HepG2 (cell line): ENCODE results near the gene TNN. TPM values are rescaled to one million over a fixed set of nuclear protein-coding genes. Genes with fewer than 3 reads are reported as not detected.

ENCODE experiments used
- ATAC-seq: fragments of 200-7000 bp; cut with Tn5 transposase; 3 replicates; pipeline ENCODE4 v1.9.1; 2020; ENCODE audit warnings: mild to moderate bottlenecking, moderate library complexity
- BruUV-seq: library from RNA; stranded (reverse); fragments of 400-500 nt; replicated peaks from 2 replicates; lab custom pipeline; 2021; lab: Mats Ljungman, UMichigan
- CTCF ChIA-PET: fragments of 300-600 bp; formaldehyde crosslinking; extraction: SDS; loops from one replicate; lab custom pipeline; 2021; ENCODE audit warnings: low total read pairs, inconsistent platforms, low intra/inter-chr PET ratio; lab: Yijun Ruan, JAX
- POLR2A ChIA-PET: fragments of 350-600 bp; sonication (Branson Sonifier 250); formaldehyde crosslinking; loops from one replicate; lab custom pipeline; 2020; ENCODE audit warnings: antibody characterized with exemption, inconsistent platforms; lab: Yijun Ruan, JAX
- DNase-seq: peaks from one replicate; pipeline ENCODE4 v3.0.0-alpha.2; 2015; ENCODE audit warnings: low spot score
- FAIRE-seq: peaks from 3 replicates; lab custom pipeline; 2011; peaks lifted over from hg19 to GRCh38; lab: Jason Lieb, UNC
- H2AFZ ChIP-seq: one replicate; pipeline ENCODE4 v1.6.1; 2011; ENCODE audit warnings: low read length, inconsistent platforms
- H3K27ac ChIP-seq: fragments of 300-600 bp; 3 replicates; pipeline ENCODE4 v1.8.0; 2011; ENCODE audit warnings: mixed run types, mild to moderate bottlenecking, mixed read lengths, low read length, inconsistent platforms; ENCODE audit not compliant: insufficient read depth; ENCODE audit errors: extremely low read length
- H3K27me3 ChIP-seq, 2 experiments: fragments of 200-600 bp in 1 of 2; 2 replicates in 1 of 2; 3 replicates in 1 of 2; pipeline versions ENCODE4 v1.6.0 to v1.8.0; 2011; ENCODE audit warnings: low read length in 2 of 2, mild to moderate bottlenecking in 2 of 2, moderate library complexity in 2 of 2, inconsistent platforms in 1 of 2; ENCODE audit not compliant: insufficient read depth in 2 of 2, control insufficient read depth in 1 of 2
- H3K36me3 ChIP-seq, 2 experiments: fragments of 200-600 bp in 1 of 2; replicated peaks in 1 of 2; 2 replicates in 1 of 2; 3 replicates in 1 of 2; pipeline versions ENCODE4 v1.5.1 to v1.8.0; 2011; ENCODE audit warnings: low read length in 2 of 2, inconsistent platforms in 1 of 2; ENCODE audit not compliant: insufficient read depth in 2 of 2, control insufficient read depth in 1 of 2
- H3K4me1 ChIP-seq: 2 replicates; pipeline ENCODE4 v1.5.1; 2012; ENCODE audit warnings: low read length, inconsistent platforms; ENCODE audit not compliant: insufficient read depth
- H3K4me2 ChIP-seq: 2 replicates; pipeline ENCODE4 v1.6.0; 2011; ENCODE audit warnings: low read depth, low read length, inconsistent platforms
- H3K4me3 ChIP-seq, 3 experiments: fragments of 200-600 bp in 1 of 3; sonication (generic), shearing (Covaris generic) in 1 of 3; replicated peaks in 1 of 3; 2 replicates each; pipeline ENCODE4 v1.5.1; 2011 to 2016; ENCODE audit warnings: low read length in 3 of 3, inconsistent platforms in 2 of 3, low read depth in 2 of 3, mild to moderate bottlenecking in 2 of 3, control low read depth in 1 of 3, mixed read lengths in 1 of 3; ENCODE audit not compliant: insufficient read depth in 1 of 3
- H3K79me2 ChIP-seq: one replicate; pipeline ENCODE4 v1.6.1; 2011; ENCODE audit warnings: low read length, inconsistent platforms; ENCODE audit not compliant: insufficient read depth
- H3K9ac ChIP-seq: 2 replicates; pipeline ENCODE4 v1.6.0; 2011; ENCODE audit warnings: mild to moderate bottlenecking, low read depth, low read length, inconsistent platforms; ENCODE audit not compliant: insufficient read depth
- H3K9me3 ChIP-seq: 2 replicates; pipeline ENCODE4 v1.5.1; 2012; ENCODE audit warnings: mild to moderate bottlenecking, low read length
- H4K20me1 ChIP-seq: 2 replicates; pipeline ENCODE4 v1.6.0; 2011; ENCODE audit warnings: inconsistent platforms, mild to moderate bottlenecking, low read length, moderate library complexity; ENCODE audit not compliant: insufficient read depth
- HNF4G ChIP-seq, 2 experiments: sonication (generic) in 1 of 2; formaldehyde crosslinking in 1 of 2; IDR thresholded peaks; 2 replicates each; pipeline versions ENCODE4 v1.4.0 to v1.6.1; 2011 to 2020; ENCODE audit warnings: borderline replicate concordance in 2 of 2, low read depth in 2 of 2, mild to moderate bottlenecking in 2 of 2, low read length in 1 of 2, missing genetic modification reagents in 1 of 2, moderate library complexity in 1 of 2
- MTF2 ChIP-seq: sonication (generic); formaldehyde crosslinking; IDR thresholded peaks from 2 replicates; pipeline ENCODE4 v1.5.0; 2020; ENCODE audit warnings: missing genetic modification reagents, borderline replicate concordance
- ZC3H13 ChIP-seq: sonication (generic); formaldehyde crosslinking; IDR thresholded peaks from 2 replicates; pipeline ENCODE4 v1.8.1; 2023; ENCODE audit warnings: mild to moderate bottlenecking, missing genetic modification reagents, moderate library complexity
- ZNF12 ChIP-seq: sonication (generic); formaldehyde crosslinking; IDR thresholded peaks from 2 replicates; pipeline ENCODE4 v1.5.0; 2020; ENCODE audit warnings: missing genetic modification reagents
- ZNF292 ChIP-seq: sonication (generic); formaldehyde crosslinking; IDR thresholded peaks from 2 replicates; pipeline ENCODE4 v1.8.1; 2022; ENCODE audit warnings: mild to moderate bottlenecking, low read depth, missing genetic modification reagents, borderline replicate concordance
- ZNF354B ChIP-seq: sonication (generic); formaldehyde crosslinking; IDR thresholded peaks from 2 replicates; pipeline ENCODE4 v1.8.0; 2022; ENCODE audit warnings: mild to moderate bottlenecking, missing genetic modification reagents
- ZNF556 ChIP-seq: sonication (generic); formaldehyde crosslinking; IDR thresholded peaks from 2 replicates; pipeline ENCODE4 v1.4.0; 2020; ENCODE audit warnings: mild to moderate bottlenecking, missing genetic modification reagents, borderline replicate concordance
- ZNF781 ChIP-seq: sonication (generic); formaldehyde crosslinking; IDR thresholded peaks from 2 replicates; pipeline ENCODE4 v1.5.1; 2020; ENCODE audit warnings: borderline replicate concordance, mild to moderate bottlenecking, missing genetic modification reagents; ENCODE audit errors: not compliant biosample characterization
- WGBS: methylation state at CpG from one replicate; pipeline ENCODE4 v1.1.6; 2017; ENCODE audit warnings: low lambda C conversion rate; 5-methylcytosine and 5-hydroxymethylcytosine counted together
- in situ Hi-C: cut with HindIII; loops from 2 replicates; pipeline ENCODE4 v1.10.0; 2017; ENCODE audit warnings: low pct_unique_long_range_greater_than_20kb; ENCODE audit not compliant: extremely low pct_ligation_motif_present
- intact Hi-C: fragments of 100-400 bp; cut with micrococcal nuclease; formaldehyde crosslinking; loops from one replicate; pipeline ENCODE4 v1.10.0; 2022; ENCODE audit not compliant: unreplicated experiment
- polyA plus RNA-seq, 8 experiments: library from polyadenylated mRNA; depleted of rRNA in 3 of 8; stranded (reverse) in 7 of 8; unstranded in 1 of 8; fragments of >200 nt; fragmentation: Illumina TruSeq in 4 of 8; extraction: Trizol in 4 of 8; gene quantifications; 2 replicates each; pipeline versions ENCODE4 v1.2.1 to v1.2.3, GENCODE V29; 2011 to 2016; ENCODE audit warnings: low read depth in 4 of 8, missing spikeins in 1 of 8, mixed read lengths in 1 of 8; ENCODE audit not compliant: insufficient read depth in 1 of 8
- total RNA-seq, 5 experiments: library from RNA; depleted of rRNA; stranded (reverse); fragments of >200 nt; fragmentation: Illumina TruSeq; extraction: Trizol; gene quantifications; 2 replicates each; pipeline ENCODE4 v1.2.3, GENCODE V29; 2016; ENCODE audit warnings: low read depth in 1 of 5
- TF ChIP-seq, protein P1 (sequence below): sonication (generic); formaldehyde crosslinking; IDR thresholded peaks from 2 replicates; pipeline ENCODE4 v1.4.0; 2020; ENCODE audit warnings: missing genetic modification reagents
- TF ChIP-seq, protein P2 (sequence below): sonication (generic); formaldehyde crosslinking; IDR thresholded peaks from 2 replicates; pipeline ENCODE4 v1.5.0; 2020; ENCODE audit warnings: mild to moderate bottlenecking, missing genetic modification reagents, borderline replicate concordance

The TNN gene
- total and polyA plus RNA-seq, 2 of the 13 experiments (the other 11 are each of a cell fraction or from before 2014, with no cell fraction given) = not detected

DNA sequence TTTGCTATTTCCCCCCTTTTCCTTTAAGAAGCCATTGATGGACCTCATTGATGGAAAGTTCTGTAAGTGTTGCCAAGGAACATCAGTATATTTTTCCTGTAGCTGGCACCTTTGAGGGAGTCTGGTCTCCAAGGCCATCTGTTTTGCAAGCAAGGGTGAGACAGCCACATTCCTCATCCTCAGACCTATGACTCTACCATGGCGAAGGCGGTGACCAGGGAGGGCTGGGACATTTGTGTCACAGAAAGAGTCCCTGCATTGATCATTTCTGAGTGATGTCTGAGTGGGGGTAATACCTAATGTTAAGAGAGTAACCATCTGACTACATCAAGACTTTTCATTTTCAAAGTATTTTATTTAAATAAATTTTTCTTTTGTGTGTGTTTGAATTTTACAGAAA is 89.6 kb downstream of the TNN start:
- no TSS peak for BruUV-seq
- TF ChIP-seq, protein P1, sequence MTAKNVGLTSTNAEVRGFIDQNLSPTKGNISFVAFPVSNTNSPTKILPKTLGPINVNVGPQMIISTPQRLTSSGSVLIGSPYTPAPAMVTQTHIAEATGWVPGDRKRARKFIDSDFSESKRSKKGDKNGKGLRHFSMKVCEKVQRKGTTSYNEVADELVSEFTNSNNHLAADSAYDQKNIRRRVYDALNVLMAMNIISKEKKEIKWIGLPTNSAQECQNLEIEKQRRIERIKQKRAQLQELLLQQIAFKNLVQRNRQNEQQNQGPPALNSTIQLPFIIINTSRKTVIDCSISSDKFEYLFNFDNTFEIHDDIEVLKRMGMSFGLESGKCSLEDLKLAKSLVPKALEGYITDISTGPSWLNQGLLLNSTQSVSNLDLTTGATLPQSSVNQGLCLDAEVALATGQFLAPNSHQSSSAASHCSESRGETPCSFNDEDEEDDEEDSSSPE = no peak
- TF ChIP-seq ZNF292 (CRISPR knock-in tag) (no peak), ZNF12 (CRISPR knock-in tag) (no peak), ZC3H13 (CRISPR knock-in tag) (no peak), MTF2 (CRISPR knock-in tag) (no peak), ZNF781 (CRISPR knock-in tag) (no peak), ZNF354B (no peak), HNF4G (IDR thresholded peaks at IDR 0.05; ENCODE audit: borderline replicate concordance, low read depth, low read length) (no peak), HNF4G (CRISPR knock-in tag; IDR thresholded peaks at IDR 0.05; ENCODE audit: borderline replicate concordance, low read depth) (no peak), ZNF556 (no peak)
- TF ChIP-seq, protein P2, sequence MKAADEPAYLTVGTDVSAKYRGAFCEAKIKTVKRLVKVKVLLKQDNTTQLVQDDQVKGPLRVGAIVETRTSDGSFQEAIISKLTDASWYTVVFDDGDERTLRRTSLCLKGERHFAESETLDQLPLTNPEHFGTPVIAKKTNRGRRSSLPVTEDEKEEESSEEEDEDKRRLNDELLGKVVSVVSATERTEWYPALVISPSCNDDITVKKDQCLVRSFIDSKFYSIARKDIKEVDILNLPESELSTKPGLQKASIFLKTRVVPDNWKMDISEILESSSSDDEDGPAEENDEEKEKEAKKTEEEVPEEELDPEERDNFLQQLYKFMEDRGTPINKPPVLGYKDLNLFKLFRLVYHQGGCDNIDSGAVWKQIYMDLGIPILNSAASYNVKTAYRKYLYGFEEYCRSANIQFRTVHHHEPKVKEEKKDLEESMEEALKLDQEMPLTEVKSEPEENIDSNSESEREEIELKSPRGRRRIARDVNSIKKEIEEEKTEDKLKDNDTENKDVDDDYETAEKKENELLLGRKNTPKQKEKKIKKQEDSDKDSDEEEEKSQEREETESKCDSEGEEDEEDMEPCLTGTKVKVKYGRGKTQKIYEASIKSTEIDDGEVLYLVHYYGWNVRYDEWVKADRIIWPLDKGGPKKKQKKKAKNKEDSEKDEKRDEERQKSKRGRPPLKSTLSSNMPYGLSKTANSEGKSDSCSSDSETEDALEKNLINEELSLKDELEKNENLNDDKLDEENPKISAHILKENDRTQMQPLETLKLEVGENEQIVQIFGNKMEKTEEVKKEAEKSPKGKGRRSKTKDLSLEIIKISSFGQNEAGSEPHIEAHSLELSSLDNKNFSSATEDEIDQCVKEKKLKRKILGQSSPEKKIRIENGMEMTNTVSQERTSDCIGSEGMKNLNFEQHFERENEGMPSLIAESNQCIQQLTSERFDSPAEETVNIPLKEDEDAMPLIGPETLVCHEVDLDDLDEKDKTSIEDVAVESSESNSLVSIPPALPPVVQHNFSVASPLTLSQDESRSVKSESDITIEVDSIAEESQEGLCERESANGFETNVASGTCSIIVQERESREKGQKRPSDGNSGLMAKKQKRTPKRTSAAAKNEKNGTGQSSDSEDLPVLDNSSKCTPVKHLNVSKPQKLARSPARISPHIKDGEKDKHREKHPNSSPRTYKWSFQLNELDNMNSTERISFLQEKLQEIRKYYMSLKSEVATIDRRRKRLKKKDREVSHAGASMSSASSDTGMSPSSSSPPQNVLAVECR (CRISPR knock-in tag) = no peak
- intact Hi-C loops (loop anchor here (10.0 kb wide), 1 partner anchor 918 kb away; no protein-coding TSS in a partner anchor), in situ Hi-C loops (loop anchor here (25.0 kb wide), 3 partner anchors 730 to 1680 kb away; no protein-coding TSS in a partner anchor)
- no peaks in the 10 kb centered on the region for H3K27me3 ChIP-seq
- ATAC-seq = no peak
- H3K36me3 ChIP-seq = no peaks in the 10 kb centered on the region
- no peaks in the 10 kb centered on the region for H3K79me2 ChIP-seq
- no peak overlapping the region for H3K27ac ChIP-seq
- no peak overlapping the region for H3K4me3 ChIP-seq
- FAIRE-seq = no peak
- no peaks in the 10 kb centered on the region for H4K20me1 ChIP-seq
- no peaks in the 10 kb centered on the region for H3K4me1 ChIP-seq
- CTCF ChIA-PET = interaction anchor here (1.4 kb wide), 1 partner anchor 162 kb away, joined by 6 read pairs; no protein-coding TSS in a partner anchor
- POLR2A ChIA-PET = no interaction called here
- DNase-seq = no peak
- WGBS = 4% methylated on average over 2 of the region's 2 CpGs
- no peaks in the 10 kb centered on the region for H3K9me3 ChIP-seq
- no peak overlapping the region for H3K4me2 ChIP-seq
- H2AFZ ChIP-seq = no peak overlapping the region
- no peak overlapping the region for H3K9ac ChIP-seq
